DMS53 treated with DMSO at 0.1 percent for 48 hours (cell line): ENCODE measurements around the gene EHD3.

Experiments used
- DNase-seq: peaks from one replicate; lab custom pipeline; 2025; ENCODE audit not compliant: unreplicated experiment; lab: John Stamatoyannopoulos, UW

Gene EHD3

GRCh38 chr2:31254237-31255203 lies 20.6 kb downstream of the EHD3 start:
- no peak for DNase-seq

GRCh38 chr2:31255911-31256571 lies 22.1 kb downstream of the EHD3 start:
- peak; percentile 82 for DNase-seq

GRCh38 chr2:31256611-31257382 lies 22.8 kb downstream of the EHD3 start:
- peak; percentile 48 for DNase-seq

- DNase-seq = no peak
Measured at GRCh38 chr2:31258351-31258750, 24.4 kb downstream of the EHD3 start.

- DNase-seq = no peak
Measured at GRCh38 chr2:31259075-31259474, 25.1 kb downstream of the EHD3 start.

GRCh38 chr2:31260870-31261269 lies 26.9 kb downstream of the EHD3 start:
- DNase-seq = no peak

GRCh38 chr2:31263636-31264190 lies 29.8 kb downstream of the EHD3 start:
- no peak for DNase-seq

- DNase-seq = no peak
Measured at GRCh38 chr2:31265234-31265633, 31.3 kb downstream of the EHD3 start.

GRCh38 chr2:31266804-31267203 lies 32.9 kb downstream of the EHD3 start:
- no peak for DNase-seq

GRCh38 chr2:31267437-31268120 lies 33.6 kb downstream of the EHD3 start:
- DNase-seq = no peak

- DNase-seq = no peak
Measured at GRCh38 chr2:31268344-31268743, 34.4 kb downstream of the EHD3 start.

GRCh38 chr2:31269087-31269486 lies 35.1 kb downstream of the EHD3 start:
- DNase-seq = no peak

- no peak for DNase-seq
Measured at GRCh38 chr2:31270131-31270530, 36.2 kb downstream of the EHD3 start.

GRCh38 chr2:31270822-31271231 lies 36.9 kb downstream of the EHD3 start:
- no peak for DNase-seq

GRCh38 chr2:31271851-31272267 lies 37.9 kb downstream of the EHD3 start:
- peak; percentile 11 for DNase-seq

- no peak for DNase-seq
Measured at GRCh38 chr2:31274401-31275075, 40.6 kb downstream of the EHD3 start.

GRCh38 chr2:31275976-31276375 lies 42.0 kb downstream of the EHD3 start:
- DNase-seq = no peak

- DNase-seq = no peak
Measured at GRCh38 chr2:31277621-31278020, 43.7 kb downstream of the EHD3 start.

- peak; percentile 13 for DNase-seq
Measured at GRCh38 chr2:31282634-31283033, 48.7 kb downstream of the EHD3 start.
